ENCODE results near the gene P4HA2. TPM values are rescaled to one million over a fixed set of nuclear protein-coding genes. Genes with fewer than 3 reads are reported as not detected.
"Not testable (repeated sequence)": the region's sequence is repeated elsewhere in the genome, so short reads cannot be mapped to it uniquely, and the experiment has no call there.

The P4HA2 gene
- total RNA-seq, 1 donor from 2014 or later, result 68.7 TPM

- Mint-ChIP-seq H3K27ac (no peak overlapping the region), H3K27me3 (ENCODE audit: low read depth) (peaks cover under 1% of the 10 kb centered on the region), H3K4me1 (no peaks in the 10 kb centered on the region), H3K36me3 (no peaks in the 10 kb centered on the region), H3K9me3 (peaks cover 18% of the 10 kb centered on the region), H3K4me3 (no peak overlapping the region)
- TF ChIP-seq CTCF (IDR thresholded peaks at IDR 0.05; ENCODE audit: unreplicated experiment), result no peak
- no peak for DNase-seq (ENCODE audit: low spot score in 2 of 2, unreplicated experiment in 2 of 2)
Measured at GRCh38 chr5:132162945-132163344, 64.7 kb downstream of the P4HA2 start.

- H3K4me1 Mint-ChIP-seq; H3K27ac Mint-ChIP-seq; H3K4me3 Mint-ChIP-seq; H3K27me3 Mint-ChIP-seq (ENCODE audit: low read depth); H3K36me3 Mint-ChIP-seq; DNase-seq (ENCODE audit: low spot score in 2 of 2, unreplicated experiment in 2 of 2): not testable (repeated sequence)
- peaks cover 15% of the 10 kb centered on the region for H3K9me3 Mint-ChIP-seq
Measured at GRCh38 chr5:132161574-132162326, 65.9 kb downstream of the P4HA2 start.

- Mint-ChIP-seq H3K27ac (no peak overlapping the region), H3K27me3 (ENCODE audit: low read depth) (peaks cover 5% of the 10 kb centered on the region)
Measured at GRCh38 chr5:132156413-132156812, 71.2 kb downstream of the P4HA2 start.

GRCh38 chr5:132150565-132150964 lies 77.1 kb downstream of the P4HA2 start:
- H3K4me1 Mint-ChIP-seq, result no peaks in the 10 kb centered on the region

More at GRCh38 chr5:132156413-132156812, 71.2 kb downstream of the P4HA2 start:
- Mint-ChIP-seq H3K4me1 (no peaks in the 10 kb centered on the region), H3K4me3 (no peak overlapping the region), H3K9me3 (peaks cover 35% of the 10 kb centered on the region), H3K36me3 (no peaks in the 10 kb centered on the region)
- no peak for DNase-seq (ENCODE audit: low spot score in 2 of 2, unreplicated experiment in 2 of 2)
- TF ChIP-seq CTCF (IDR thresholded peaks at IDR 0.05; ENCODE audit: unreplicated experiment), result no peak

GRCh38 chr5:132147663-132148062 lies 80.0 kb downstream of the P4HA2 start:
- TF ChIP-seq CTCF (IDR thresholded peaks at IDR 0.05; ENCODE audit: unreplicated experiment), result no peak
- H3K36me3 Mint-ChIP-seq, result no peaks in the 10 kb centered on the region
- no peak for DNase-seq (ENCODE audit: low spot score in 2 of 2, unreplicated experiment in 2 of 2)
- no peak overlapping the region for H3K4me3 Mint-ChIP-seq
- peaks cover 32% of the 10 kb centered on the region for H3K27me3 Mint-ChIP-seq (ENCODE audit: low read depth)
- H3K9me3 Mint-ChIP-seq, result peaks cover 33% of the 10 kb centered on the region
- H3K4me1 Mint-ChIP-seq, result no peaks in the 10 kb centered on the region
- H3K27ac Mint-ChIP-seq, result no peak overlapping the region

More at GRCh38 chr5:132150565-132150964, 77.1 kb downstream of the P4HA2 start:
- H3K27me3 Mint-ChIP-seq (ENCODE audit: low read depth), result peaks cover 32% of the 10 kb centered on the region
- H3K4me3 Mint-ChIP-seq, result no peak overlapping the region
- no peak for DNase-seq (ENCODE audit: low spot score in 2 of 2, unreplicated experiment in 2 of 2)
- TF ChIP-seq CTCF (IDR thresholded peaks at IDR 0.05; ENCODE audit: unreplicated experiment), result no peak
- no peaks in the 10 kb centered on the region for H3K36me3 Mint-ChIP-seq
- H3K9me3 Mint-ChIP-seq, result peaks cover 30% of the 10 kb centered on the region
- no peak overlapping the region for H3K27ac Mint-ChIP-seq

GRCh38 chr5:132145326-132145725 lies 82.3 kb downstream of the P4HA2 start:
- not testable (repeated sequence) for H3K4me3 Mint-ChIP-seq; H3K4me1 Mint-ChIP-seq; H3K27ac Mint-ChIP-seq; H3K36me3 Mint-ChIP-seq; DNase-seq (ENCODE audit: low spot score in 2 of 2, unreplicated experiment in 2 of 2)
- Mint-ChIP-seq H3K9me3 (peaks cover 38% of the 10 kb centered on the region), H3K27me3 (ENCODE audit: low read depth) (peaks cover 29% of the 10 kb centered on the region)

Data from mesothelial cell of epicardium (in vitro differentiated cells).